Measurements from ENCODE around the gene COL9A2.

DNA sequence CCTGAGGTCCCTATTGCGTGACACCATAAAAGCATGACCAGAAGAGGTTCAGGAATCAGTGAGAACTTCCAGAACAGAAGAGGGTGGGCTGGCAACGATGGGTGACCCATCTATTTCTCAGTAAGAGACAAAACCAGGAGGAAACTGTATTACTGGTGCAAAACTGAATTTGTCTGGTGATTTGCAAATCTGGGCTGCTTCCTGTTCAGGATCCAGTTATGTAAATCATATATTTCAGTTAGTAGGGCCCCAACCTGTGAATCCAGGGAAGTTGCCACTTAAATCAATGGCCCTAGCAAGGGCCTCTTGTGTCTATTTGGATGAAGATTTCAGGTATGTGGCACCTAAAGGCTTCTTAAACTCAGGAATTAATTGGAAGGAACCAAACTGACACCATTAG, 33.3 kb upstream of the COL9A2 start:
- TF ChIP-seq, protein P1, sequence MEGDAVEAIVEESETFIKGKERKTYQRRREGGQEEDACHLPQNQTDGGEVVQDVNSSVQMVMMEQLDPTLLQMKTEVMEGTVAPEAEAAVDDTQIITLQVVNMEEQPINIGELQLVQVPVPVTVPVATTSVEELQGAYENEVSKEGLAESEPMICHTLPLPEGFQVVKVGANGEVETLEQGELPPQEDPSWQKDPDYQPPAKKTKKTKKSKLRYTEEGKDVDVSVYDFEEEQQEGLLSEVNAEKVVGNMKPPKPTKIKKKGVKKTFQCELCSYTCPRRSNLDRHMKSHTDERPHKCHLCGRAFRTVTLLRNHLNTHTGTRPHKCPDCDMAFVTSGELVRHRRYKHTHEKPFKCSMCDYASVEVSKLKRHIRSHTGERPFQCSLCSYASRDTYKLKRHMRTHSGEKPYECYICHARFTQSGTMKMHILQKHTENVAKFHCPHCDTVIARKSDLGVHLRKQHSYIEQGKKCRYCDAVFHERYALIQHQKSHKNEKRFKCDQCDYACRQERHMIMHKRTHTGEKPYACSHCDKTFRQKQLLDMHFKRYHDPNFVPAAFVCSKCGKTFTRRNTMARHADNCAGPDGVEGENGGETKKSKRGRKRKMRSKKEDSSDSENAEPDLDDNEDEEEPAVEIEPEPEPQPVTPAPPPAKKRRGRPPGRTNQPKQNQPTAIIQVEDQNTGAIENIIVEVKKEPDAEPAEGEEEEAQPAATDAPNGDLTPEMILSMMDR (IDR thresholded peaks at IDR 0.05), result no peak
- no peak for TF ChIP-seq POLR2A (IDR thresholded peaks at IDR 0.05)

Measured in uterus (tissue), 2 donors.